ENCODE measurements around the gene DHRS7C. TPM values are rescaled to one million over a fixed set of nuclear protein-coding genes. Genes with fewer than 3 reads are reported as not detected.

Gene DHRS7C
- total RNA-seq, 1 donor from 2014 or later = not detected

DNA sequence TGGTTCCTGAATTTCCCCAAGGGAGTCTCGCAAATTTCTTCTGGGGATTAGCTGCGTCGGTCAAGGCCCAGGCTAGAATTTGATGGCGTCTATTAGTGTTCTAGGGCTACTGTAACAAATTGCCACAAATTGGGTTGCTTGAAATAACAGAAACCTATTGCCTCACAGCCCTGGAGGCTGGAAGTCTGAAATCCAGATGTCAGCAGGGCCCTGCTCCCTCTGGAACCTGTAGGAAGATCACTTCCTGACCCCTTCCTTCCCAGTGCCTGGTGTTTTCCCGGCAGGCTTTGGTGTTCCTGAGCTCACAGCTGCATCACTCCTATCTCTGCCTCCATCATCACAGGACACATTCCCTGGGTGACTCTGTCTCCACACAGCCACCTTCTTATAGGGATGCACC lies 24.4 kb downstream of the DHRS7C start:
- DNase-seq (ENCODE audit: low read depth) = no peak

DNA sequence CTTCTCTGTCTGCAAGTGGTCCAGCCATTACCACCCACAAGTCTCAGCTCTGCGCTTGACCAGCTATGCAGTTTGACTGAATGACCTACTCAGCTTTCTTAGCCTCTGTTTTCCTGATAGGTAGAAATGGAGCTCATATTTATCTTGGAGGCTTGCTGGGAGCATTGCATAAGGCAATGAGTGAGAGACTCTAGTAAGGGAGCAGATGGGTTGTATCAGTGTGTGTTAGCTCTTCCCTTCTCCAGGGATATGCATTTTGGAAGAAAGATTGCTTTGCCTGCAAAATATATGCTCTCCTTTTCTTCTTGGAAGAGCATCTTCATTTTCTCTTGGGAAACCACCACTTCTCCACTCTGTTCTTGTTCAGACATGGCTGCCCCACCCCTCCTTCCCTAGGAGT lies 26.1 kb downstream of the DHRS7C start:
- no peak for DNase-seq (ENCODE audit: low read depth)

DNA sequence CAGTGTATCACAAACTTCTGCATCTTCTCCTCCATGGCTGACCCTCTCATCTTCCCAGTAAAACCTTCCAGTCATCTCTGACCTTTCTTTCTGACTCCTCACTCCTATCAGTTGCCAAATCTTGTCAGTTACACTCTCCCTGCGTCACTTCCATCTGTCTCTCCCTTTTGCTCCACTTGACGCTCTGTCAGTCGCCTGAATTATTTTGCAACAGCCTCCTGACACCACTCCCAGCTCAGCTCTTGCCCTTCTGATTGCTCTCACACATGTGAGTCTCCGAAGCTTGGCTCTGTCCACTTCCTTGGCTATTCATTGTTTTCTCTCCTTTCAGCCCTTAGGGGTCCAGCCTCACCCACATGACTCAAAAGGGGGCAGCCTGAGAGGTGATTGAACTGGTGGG lies 27.7 kb downstream of the DHRS7C start:
- DNase-seq (ENCODE audit: low read depth) = no peak

DNA sequence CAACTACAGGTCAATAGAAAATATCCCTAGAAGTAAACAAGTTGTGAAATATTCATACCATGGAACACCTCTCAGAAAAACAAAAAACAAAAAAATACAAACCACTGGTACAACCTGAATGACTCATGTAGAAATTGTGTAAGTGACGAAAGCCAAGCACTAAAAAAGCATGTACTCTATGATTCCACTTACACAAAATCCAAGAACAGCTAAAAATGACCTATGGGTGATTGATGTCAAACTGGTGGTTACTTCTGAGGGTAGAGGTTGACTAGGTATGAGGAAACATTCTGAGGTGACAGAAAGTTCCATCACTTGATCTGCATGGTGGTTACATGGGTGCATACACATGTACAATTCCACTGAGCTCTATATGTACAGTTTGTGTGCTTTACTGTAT lies 31.1 kb downstream of the DHRS7C start:
- DNase-seq (ENCODE audit: low read depth) = peak; percentile 41

DNA sequence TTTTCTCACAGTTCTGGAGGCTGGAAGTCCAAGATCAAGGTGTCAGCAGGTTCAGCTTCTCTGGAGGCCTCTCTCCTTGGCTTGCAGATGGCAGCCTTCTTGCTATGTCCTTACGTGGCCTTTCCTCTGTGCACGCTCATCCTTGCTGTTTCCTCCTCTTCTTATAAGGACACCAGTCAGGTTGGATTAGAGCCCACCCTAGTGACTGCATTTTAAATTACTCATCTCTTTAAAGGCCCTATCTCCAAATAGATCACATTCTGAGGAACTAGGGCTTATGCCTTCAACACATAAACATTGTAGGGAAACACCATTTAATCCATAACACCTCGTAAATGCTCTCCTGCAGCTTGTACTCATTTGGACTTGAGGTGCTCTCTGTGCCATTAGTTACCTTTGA lies 36.3 kb downstream of the DHRS7C start:
- DNase-seq (ENCODE audit: low read depth) = peak; percentile 6

DNA sequence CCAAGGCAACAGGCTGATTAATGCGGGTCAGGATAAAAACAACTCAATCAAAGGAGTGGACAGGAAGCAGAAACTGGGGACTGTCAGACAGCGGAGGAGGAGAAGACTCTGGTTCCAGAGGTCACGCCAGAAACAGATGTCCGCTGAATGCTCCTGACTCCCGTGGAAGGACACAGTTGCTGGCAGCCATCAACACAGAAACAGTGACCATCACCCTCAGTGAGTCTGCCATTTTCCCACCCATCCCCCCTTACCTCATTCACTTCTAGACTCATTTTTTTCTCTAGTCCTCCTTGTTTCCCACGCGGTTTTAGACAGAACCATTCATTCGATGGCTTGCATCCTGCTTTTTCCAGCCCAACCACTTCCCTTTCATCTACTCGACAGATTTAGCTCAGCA lies 40.9 kb downstream of the DHRS7C start:
- DNase-seq (ENCODE audit: low read depth) = no peak

DNA sequence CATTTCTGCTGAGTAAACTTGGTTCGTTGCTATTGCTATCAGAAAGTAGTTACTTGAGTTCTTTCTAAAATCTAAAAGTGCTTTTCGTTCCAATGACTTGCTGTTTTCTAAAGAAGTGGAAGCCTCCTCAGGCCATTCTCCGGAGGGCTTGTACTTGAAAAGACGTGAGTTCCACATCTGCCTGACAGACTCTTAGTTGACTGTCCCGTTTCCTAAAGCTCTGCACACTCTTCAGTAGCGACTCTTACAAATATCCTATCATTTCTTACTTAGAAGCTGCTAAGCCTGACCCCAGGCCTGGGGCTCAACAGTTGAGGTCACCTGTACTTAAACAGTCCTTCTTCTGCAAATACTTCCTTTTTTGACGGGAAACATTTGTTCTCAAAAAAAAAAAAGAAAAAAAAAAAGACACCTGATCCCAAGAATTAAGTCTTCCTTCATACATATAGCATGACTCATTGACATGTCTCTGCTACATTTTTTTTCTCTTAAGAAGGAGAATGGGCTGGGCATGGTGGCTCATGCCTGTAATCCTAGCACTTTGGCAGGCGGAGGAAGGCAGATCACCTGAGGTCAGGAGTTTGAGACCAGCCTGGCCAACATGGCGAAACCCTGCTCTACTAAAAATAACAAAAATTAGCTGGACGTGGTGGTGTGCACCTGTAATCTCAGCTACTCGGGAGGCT lies 61.5 kb downstream of the DHRS7C start:
- peak; percentile 37 for DNase-seq (ENCODE audit: low read depth)

DNA sequence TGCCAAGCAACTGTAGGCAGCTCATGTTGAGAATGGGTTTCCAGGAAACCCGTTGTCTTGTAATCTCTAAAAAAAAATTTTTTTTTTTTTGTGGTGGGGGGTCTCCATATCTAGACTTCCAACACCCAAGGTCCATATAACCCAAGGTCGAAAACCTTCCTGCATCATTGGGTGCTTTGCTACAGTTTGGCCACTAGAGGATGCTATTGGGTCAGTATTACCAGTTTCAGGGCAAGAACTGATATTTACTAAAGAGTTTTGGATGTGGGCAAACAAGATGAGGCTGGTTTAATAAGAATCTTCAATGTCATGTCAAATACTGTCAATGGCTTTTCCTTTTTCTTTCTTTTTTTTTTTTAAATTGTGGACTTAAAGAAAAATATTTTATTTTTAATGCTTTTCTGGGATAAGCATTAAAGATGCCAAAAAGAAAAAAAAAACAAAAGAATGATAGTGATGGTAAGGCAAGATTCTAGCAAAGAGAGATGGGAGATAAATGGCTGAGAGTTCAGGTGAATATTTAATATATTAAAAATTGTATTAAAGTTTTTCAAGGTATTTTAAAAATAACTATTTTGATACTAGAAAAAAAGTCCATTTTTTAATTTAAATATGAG lies 62.2 kb downstream of the DHRS7C start:
- peak; percentile 56 for DNase-seq (ENCODE audit: low read depth)

DNA sequence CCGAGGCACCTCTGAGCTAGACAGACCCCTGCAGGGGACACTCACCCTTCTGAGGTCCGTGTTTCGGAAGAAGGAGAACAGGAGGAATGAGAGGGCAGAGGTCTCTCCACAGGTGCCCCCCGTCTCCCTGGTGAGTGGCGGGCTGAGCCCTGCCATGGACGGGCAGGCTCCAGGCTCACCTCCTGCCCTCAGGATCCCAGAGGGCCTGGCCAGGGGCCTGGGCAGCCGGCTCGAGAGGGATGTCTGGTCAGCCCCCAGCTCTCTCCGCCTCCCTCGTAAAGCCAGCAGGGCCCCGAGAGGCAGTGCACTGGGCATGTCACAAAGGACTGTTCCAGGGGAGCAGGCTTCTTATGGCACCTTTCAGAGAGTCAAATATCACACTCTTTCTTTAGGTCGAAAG lies 62.8 kb downstream of the DHRS7C start:
- no peak for DNase-seq (ENCODE audit: low read depth)

DNA sequence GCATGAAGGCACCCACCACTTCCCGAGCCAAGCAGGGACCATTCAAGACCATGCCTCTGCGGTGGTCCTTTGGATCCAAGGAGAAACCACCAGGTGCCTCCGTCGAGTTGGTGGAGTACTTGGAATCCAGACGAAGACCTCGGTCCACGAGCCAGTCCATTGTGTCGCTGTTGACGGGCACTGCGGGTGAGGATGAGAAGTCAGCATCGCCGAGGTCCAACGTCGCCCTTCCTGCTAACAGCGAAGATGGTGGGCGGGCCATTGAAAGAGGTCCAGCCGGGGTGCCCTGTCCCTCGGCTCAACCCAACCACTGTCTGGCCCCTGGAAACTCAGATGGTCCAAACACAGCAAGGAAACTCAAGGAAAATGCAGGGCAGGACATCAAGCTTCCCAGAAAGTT lies 63.4 kb downstream of the DHRS7C start:
- DNase-seq (ENCODE audit: low read depth) = no peak

DNA sequence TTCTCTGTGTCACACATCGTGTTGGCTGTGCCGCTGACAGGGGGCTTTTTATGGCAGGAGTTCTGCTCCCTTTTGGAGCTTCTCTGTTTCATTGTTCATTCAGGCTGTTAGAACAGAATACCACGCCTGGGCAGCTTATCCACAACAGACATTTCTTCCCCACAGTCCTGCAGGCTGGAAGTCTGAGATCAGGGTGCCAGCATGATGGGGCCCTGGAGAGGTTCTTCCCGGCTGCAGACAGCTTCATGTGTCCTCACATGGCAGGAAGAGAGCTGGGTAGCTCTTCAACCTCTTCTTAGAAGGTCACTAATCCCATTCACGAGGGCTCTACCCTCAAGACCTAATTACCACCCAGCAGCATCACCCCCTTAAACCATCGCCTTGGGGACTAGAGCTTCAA lies 65.1 kb downstream of the DHRS7C start:
- DNase-seq (ENCODE audit: low read depth) = no peak

DNA sequence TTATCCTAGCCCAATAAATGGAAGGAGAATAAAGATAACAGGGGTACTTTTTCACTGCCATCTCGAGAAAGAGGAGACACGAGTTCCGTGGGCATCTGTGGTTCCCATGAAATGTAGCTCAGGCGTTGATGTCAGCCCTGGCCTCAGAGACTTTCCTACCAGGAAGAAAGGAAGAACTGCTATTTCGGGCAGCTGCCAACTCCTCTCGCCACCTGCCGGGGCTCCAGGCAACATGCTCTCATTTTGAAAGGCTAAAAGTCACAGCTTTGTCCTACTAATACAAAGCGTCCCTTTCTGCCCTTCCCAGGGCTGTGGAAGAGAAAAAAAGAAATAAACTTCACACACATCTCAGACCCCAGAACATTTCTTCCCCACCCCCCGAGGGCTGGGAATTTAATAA lies 65.8 kb downstream of the DHRS7C start:
- DNase-seq (ENCODE audit: low read depth) = no peak

Other genes with a start within 250 kb of the DHRS7C start
- gene STX8, start 215.8 kb downstream of the DHRS7C start, total RNA-seq = 76.6 and 97.9 TPM in 2 replicates
- gene CFAP52, start 214.9 kb downstream of the DHRS7C start, total RNA-seq = 1.3 TPM in 1 of 2 replicates, not detected in the other
- 10.3 and 14.1 TPM in 2 replicates for gene USP43, start 146.1 kb downstream of the DHRS7C start, total RNA-seq
- gene GSG1L2, start 30.5 kb upstream of the DHRS7C start, total RNA-seq = not detected in 2 replicates
- 0.55 and 1.9 TPM in 2 replicates for gene GLP2R, start 34.3 kb upstream of the DHRS7C start, total RNA-seq
- gene RCVRN, start 113.7 kb upstream of the DHRS7C start, total RNA-seq = not detected in 2 replicates

All from renal cortical epithelial cell (primary cell).